GM23248 (cell line): ENCODE measurements around the gene CCN6.

Source experiments
- EZH2 ChIP-seq: fragments of 200-600 bp; sonication (generic); IDR thresholded peaks from 2 replicates; pipeline ENCODE4 v1.6.1; 2018; ENCODE audit warnings: antibody characterized with exemption, mild to moderate bottlenecking; ENCODE audit not compliant: insufficient read depth, poor library complexity, severe bottlenecking
- EZH2phosphoT487 ChIP-seq: fragments of 200-600 bp; sonication (generic); IDR thresholded peaks from 2 replicates; pipeline ENCODE4 v1.6.1; 2018; ENCODE audit warnings: antibody characterized with exemption, moderate library complexity, mild to moderate bottlenecking, low read depth; ENCODE audit not compliant: insufficient read depth

GRCh38 chr6:112017760-112018537, 36.0 kb upstream of the CCN6 start:
- TF ChIP-seq EZH2phosphoT487, result no peak
- no peak for TF ChIP-seq EZH2
